ENCODE measurements around the gene SSTR5.

SSTR5 gene

GRCh38 chr16:1029259-1029545, 43.3 kb upstream of the SSTR5 start:
- TF ChIP-seq FOXP2 (optimal IDR thresholded peaks at IDR 0.05; ENCODE audit: control extremely low read depth, extremely low read length, insufficient read depth) (no peak), POLR2AphosphoS5 (IDR thresholded peaks at IDR 0.05; ENCODE audit: borderline replicate concordance, low read depth, low read length) (no peak), EZH2 (IDR thresholded peaks at IDR 0.05) (no peak)
- Histone ChIP-seq H3K9ac (ENCODE audit: insufficient read length) (no peak overlapping the region), H3K36me3 (ENCODE audit: insufficient read depth, low read length) (no peaks in the 10 kb centered on the region), H3K27ac (no peak overlapping the region), H3K4me3 (no peak overlapping the region), H3K9me3 (ENCODE audit: low read depth, low read length) (no peaks in the 10 kb centered on the region)
- no peak for DNase-seq (ENCODE audit: low read depth, low spot score)

GRCh38 chr16:1030473-1030901, 42.1 kb upstream of the SSTR5 start:
- no peak for DNase-seq (ENCODE audit: low read depth, low spot score)
- H3K36me3 ChIP-seq (ENCODE audit: insufficient read depth, low read length) = no peaks in the 10 kb centered on the region
- H3K9me3 ChIP-seq (ENCODE audit: low read depth, low read length) = no peaks in the 10 kb centered on the region
- no peak overlapping the region for H3K9ac ChIP-seq (ENCODE audit: insufficient read length)
- no peak overlapping the region for H3K27ac ChIP-seq
- no peak overlapping the region for H3K4me3 ChIP-seq
- no peak for TF ChIP-seq EZH2 (IDR thresholded peaks at IDR 0.05)
- TF ChIP-seq FOXP2 (optimal IDR thresholded peaks at IDR 0.05; ENCODE audit: control extremely low read depth, extremely low read length, insufficient read depth) = no peak
- no peak for TF ChIP-seq POLR2AphosphoS5 (IDR thresholded peaks at IDR 0.05; ENCODE audit: borderline replicate concordance, low read depth, low read length)

- Histone ChIP-seq H3K4me3 (no peak overlapping the region), H3K36me3 (ENCODE audit: insufficient read depth, low read length) (no peaks in the 10 kb centered on the region), H3K9ac (ENCODE audit: insufficient read length) (no peak overlapping the region), H3K9me3 (ENCODE audit: low read depth, low read length) (no peaks in the 10 kb centered on the region), H3K27ac (no peak overlapping the region)
- TF ChIP-seq POLR2AphosphoS5 (IDR thresholded peaks at IDR 0.05; ENCODE audit: borderline replicate concordance, low read depth, low read length) = no peak
- TF ChIP-seq EZH2 (IDR thresholded peaks at IDR 0.05) = no peak
- no peak for TF ChIP-seq FOXP2 (optimal IDR thresholded peaks at IDR 0.05; ENCODE audit: control extremely low read depth, extremely low read length, insufficient read depth)
- no peak for DNase-seq (ENCODE audit: low read depth, low spot score)
Observed at GRCh38 chr16:1031666-1032065, 40.9 kb upstream of the SSTR5 start.

- H3K9me3 ChIP-seq (ENCODE audit: low read depth, low read length) = no peaks in the 10 kb centered on the region
- no peak overlapping the region for H3K4me3 ChIP-seq
- no peak overlapping the region for H3K9ac ChIP-seq (ENCODE audit: insufficient read length)
- H3K27ac ChIP-seq = no peak overlapping the region
- H3K36me3 ChIP-seq (ENCODE audit: insufficient read depth, low read length) = no peaks in the 10 kb centered on the region
- TF ChIP-seq FOXP2 (optimal IDR thresholded peaks at IDR 0.05; ENCODE audit: control extremely low read depth, extremely low read length, insufficient read depth) = no peak
- TF ChIP-seq POLR2AphosphoS5 (IDR thresholded peaks at IDR 0.05; ENCODE audit: borderline replicate concordance, low read depth, low read length) = no peak
- DNase-seq (ENCODE audit: low read depth, low spot score) = no peak
Observed at GRCh38 chr16:1032607-1033006, 39.9 kb upstream of the SSTR5 start.

GRCh38 chr16:1033128-1033679, 39.3 kb upstream of the SSTR5 start:
- Histone ChIP-seq H3K9me3 (ENCODE audit: low read depth, low read length) (no peaks in the 10 kb centered on the region), H3K27ac (no peak overlapping the region), H3K36me3 (ENCODE audit: insufficient read depth, low read length) (no peaks in the 10 kb centered on the region), H3K4me3 (no peak overlapping the region), H3K9ac (ENCODE audit: insufficient read length) (no peak overlapping the region)
- TF ChIP-seq POLR2AphosphoS5 (IDR thresholded peaks at IDR 0.05; ENCODE audit: borderline replicate concordance, low read depth, low read length) = no peak
- no peak for TF ChIP-seq FOXP2 (optimal IDR thresholded peaks at IDR 0.05; ENCODE audit: control extremely low read depth, extremely low read length, insufficient read depth)
- TF ChIP-seq EZH2 (IDR thresholded peaks at IDR 0.05) = no peak
- DNase-seq (ENCODE audit: low read depth, low spot score) = no peak

- H3K36me3 ChIP-seq (ENCODE audit: insufficient read depth, low read length) = no peaks in the 10 kb centered on the region
- no peak for DNase-seq (ENCODE audit: low read depth, low spot score)
- H3K4me3 ChIP-seq = no peak overlapping the region
- TF ChIP-seq FOXP2 (optimal IDR thresholded peaks at IDR 0.05; ENCODE audit: control extremely low read depth, extremely low read length, insufficient read depth) (no peak), POLR2AphosphoS5 (IDR thresholded peaks at IDR 0.05; ENCODE audit: borderline replicate concordance, low read depth, low read length) (no peak), EZH2 (IDR thresholded peaks at IDR 0.05) (no peak)
- H3K9ac ChIP-seq (ENCODE audit: insufficient read length) = no peak overlapping the region
- H3K9me3 ChIP-seq (ENCODE audit: low read depth, low read length) = no peaks in the 10 kb centered on the region
- H3K27ac ChIP-seq = no peak overlapping the region
Observed at GRCh38 chr16:1034230-1035065, 38.1 kb upstream of the SSTR5 start.

GRCh38 chr16:1035066-1035415, 37.5 kb upstream of the SSTR5 start:
- no peak overlapping the region for H3K9ac ChIP-seq (ENCODE audit: insufficient read length)
- no peaks in the 10 kb centered on the region for H3K9me3 ChIP-seq (ENCODE audit: low read depth, low read length)
- H3K36me3 ChIP-seq (ENCODE audit: insufficient read depth, low read length) = no peaks in the 10 kb centered on the region
- TF ChIP-seq POLR2AphosphoS5 (IDR thresholded peaks at IDR 0.05; ENCODE audit: borderline replicate concordance, low read depth, low read length) = no peak
- TF ChIP-seq FOXP2 (optimal IDR thresholded peaks at IDR 0.05; ENCODE audit: control extremely low read depth, extremely low read length, insufficient read depth) = no peak
- no peak for TF ChIP-seq EZH2 (IDR thresholded peaks at IDR 0.05)
- DNase-seq (ENCODE audit: low read depth, low spot score) = no peak
- H3K4me3 ChIP-seq = no peak overlapping the region
- no peak overlapping the region for H3K27ac ChIP-seq

GRCh38 chr16:1036166-1036565, 36.4 kb upstream of the SSTR5 start:
- Histone ChIP-seq H3K36me3 (ENCODE audit: insufficient read depth, low read length) (no peaks in the 10 kb centered on the region), H3K9me3 (ENCODE audit: low read depth, low read length) (no peaks in the 10 kb centered on the region), H3K9ac (ENCODE audit: insufficient read length) (no peak overlapping the region), H3K4me3 (no peak overlapping the region), H3K27ac (no peak overlapping the region)
- TF ChIP-seq POLR2AphosphoS5 (IDR thresholded peaks at IDR 0.05; ENCODE audit: borderline replicate concordance, low read depth, low read length) (no peak), FOXP2 (optimal IDR thresholded peaks at IDR 0.05; ENCODE audit: control extremely low read depth, extremely low read length, insufficient read depth) (no peak), EZH2 (IDR thresholded peaks at IDR 0.05) (no peak)
- DNase-seq (ENCODE audit: low read depth, low spot score) = no peak

Measured in SK-N-MC (cell line).